GM18517 (cell line): ENCODE measurements around the gene KL.

Experiments used
- ATAC-seq: cut with Tn5 transposase; IDR thresholded peaks from one replicate; pipeline ENCODE4 v1.9.1; 2021; ENCODE audit warnings: mild to moderate bottlenecking, moderate library complexity; ENCODE audit not compliant: unreplicated experiment

Gene KL

GRCh38 chr13:33033986-33034385 lies 17.8 kb downstream of the KL start:
- ATAC-seq, result no peak

- no peak for ATAC-seq
Observed at GRCh38 chr13:33034882-33035520, 18.8 kb downstream of the KL start.

- ATAC-seq, result no peak
Observed at GRCh38 chr13:33037673-33038072, 21.4 kb downstream of the KL start.

- ATAC-seq, result no peak
Observed at GRCh38 chr13:33040090-33040489, 23.9 kb downstream of the KL start.

- ATAC-seq, result no peak
Observed at GRCh38 chr13:33045851-33046592, 29.8 kb downstream of the KL start.

DNA sequence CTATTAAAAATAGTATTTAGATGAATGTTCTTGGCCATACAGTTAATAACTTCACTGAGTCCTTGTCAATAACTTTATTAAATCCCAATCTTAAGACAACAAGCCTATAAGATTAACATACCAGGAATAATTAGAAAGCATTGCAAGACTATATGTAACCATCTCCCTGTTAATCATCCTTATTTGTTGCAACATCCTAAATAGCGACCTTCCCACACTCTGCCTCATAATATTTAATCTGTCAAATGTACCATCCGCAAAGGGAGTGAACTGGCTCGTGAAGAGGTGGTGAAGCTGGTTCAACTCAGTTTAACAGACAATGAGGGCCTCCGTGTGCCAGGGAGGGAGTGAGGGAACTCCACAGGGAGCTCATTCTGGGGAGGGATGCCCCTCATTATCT lies 33.9 kb downstream of the KL start:
- no peak for ATAC-seq

DNA sequence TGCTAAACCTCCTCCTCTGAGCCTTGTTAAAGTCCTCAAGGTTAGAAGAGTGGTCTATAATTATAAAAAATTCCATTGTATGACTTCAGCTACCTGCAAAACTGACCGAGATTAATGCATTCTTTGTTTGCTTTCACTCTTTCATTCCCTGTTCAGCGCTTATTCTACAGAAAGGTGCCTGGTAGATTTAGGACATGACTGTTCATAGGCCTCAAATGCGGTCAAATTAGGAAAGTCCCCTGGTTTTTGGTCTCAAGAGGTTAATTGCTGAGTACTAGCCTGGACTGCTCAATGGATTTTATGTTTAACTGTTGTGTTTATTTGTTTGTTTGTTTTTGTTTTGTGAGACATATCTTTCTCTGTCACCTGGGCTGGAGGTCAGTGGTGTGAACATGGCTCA lies 35.4 kb downstream of the KL start:
- ATAC-seq, result no peak

DNA sequence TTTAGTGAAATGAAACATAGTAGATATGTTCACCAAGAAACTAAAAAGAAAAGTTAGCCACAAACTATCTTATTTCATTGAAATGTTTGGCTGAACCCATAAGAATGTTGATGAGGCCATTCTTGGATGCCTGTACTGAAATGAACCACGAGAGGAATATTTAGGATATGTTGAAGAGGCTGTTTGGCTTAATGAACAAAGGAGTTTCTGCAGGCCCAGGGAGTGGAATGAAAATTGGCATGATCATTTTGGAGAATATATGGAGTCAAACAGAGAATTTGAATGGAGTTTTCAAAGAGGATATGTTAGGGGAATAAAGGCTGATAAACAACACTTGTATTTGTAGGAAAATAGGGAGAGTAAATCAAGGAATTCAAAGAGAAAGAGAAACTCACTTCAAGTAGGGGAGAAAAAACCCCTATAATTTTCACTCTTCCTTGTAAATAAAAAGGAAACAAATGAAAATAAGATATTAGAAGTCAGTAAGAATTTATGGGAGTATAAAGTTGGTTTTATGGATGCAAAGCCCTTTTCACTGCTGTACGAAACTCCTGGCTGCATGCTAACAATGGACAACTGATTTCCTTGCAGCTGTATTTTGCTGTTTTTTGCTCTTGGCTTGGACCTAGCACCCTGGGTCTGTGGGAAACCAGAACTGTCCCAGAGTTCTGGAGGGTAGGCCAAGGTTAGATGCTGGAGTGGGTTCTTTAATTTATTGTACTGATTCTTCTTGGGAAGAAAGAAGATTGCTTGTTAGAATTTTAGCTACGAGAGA lies 36.5 kb downstream of the KL start:
- ATAC-seq, result no peak

- no peak for ATAC-seq
Observed at GRCh38 chr13:33053397-33054066, 37.3 kb downstream of the KL start.

DNA sequence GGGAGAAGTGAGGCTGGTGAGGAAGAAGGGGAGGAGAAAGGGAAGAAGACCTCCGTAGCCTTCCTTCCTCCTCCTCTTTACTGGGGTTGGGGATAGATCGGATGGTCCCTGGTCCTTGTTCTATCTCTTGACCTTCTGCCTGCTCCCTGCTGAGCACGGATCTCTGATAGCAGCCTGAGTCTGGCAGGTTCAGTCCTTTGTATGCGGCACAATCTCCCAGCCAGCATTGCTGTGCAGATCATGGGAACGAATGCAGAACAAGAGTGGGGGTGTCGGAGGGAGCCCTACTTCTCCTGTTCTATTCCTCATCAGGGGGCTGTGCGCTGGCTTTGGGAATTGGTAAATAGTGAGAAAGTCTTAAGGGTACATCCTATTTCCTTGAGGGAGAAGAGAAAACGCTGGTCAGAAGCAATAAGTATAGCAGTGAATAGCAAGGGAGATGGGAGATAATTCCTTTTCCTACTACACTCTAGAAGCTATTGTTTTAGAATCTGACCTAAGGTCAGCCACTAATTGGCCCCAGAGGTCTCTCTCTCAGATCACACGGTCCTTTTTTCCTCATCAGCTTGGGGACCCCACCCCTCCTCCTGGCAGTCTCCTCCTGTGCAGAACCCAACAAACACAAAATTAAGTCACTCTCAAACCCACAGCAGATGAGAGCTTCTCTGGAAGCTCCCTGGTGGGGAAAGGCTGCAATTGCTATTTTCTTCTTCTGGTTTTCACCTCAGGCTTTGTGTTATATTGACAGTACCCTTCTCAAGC lies 41.0 kb downstream of the KL start:
- no peak for ATAC-seq

DNA sequence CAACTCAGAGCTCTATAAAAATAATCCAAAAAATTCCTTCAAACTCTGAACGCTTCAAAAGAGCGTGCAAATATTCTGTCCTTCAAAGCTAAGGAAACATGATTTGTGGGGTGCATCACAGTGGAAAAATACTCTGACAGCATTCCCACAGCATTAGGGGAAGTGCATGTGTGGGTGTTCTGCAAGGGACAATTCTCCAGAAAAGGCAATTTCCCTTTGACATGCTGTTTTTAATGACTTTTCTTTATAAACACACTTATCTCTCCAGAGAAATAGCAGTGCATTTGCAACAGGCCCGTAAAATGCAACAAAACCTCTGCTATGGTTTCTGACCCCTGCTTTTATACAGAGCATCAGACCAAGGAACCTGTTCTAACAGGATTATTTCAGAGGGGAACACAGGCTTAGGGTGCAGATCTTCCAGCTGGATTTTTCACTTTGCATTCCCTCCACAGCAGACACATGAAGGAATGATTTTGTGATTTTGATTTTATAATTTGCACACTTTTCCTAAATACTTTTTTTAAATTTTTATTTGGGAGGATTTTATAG lies 42.6 kb downstream of the KL start:
- ATAC-seq, result no peak

DNA sequence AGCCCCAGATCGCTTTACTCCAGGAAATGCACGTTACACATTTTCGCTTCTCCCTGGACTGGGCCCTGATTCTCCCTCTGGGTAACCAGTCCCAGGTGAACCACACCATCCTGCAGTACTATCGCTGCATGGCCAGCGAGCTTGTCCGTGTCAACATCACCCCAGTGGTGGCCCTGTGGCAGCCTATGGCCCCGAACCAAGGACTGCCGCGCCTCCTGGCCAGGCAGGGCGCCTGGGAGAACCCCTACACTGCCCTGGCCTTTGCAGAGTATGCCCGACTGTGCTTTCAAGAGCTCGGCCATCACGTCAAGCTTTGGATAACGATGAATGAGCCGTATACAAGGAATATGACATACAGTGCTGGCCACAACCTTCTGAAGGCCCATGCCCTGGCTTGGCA lies 44.6 kb downstream of the KL start:
- no peak for ATAC-seq

DNA sequence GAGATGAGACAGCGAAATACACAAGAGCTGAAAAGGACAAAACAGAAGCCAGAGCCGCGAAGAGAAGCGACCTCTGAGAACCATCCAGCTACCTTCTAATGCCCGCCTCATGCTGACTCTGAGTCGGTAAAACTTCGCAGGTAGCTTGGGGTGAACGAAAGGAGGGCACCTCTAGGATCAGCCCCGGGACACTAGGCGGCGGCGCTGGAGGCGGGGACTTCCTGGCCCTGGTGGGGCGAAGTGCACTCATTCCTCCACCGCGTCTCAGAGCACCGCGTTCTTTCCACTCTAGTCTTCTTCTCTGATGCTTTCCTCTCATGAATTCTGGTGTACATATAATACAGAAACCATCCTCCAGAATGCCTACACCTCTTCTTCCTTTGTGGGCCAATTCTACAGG lies 50.1 kb downstream of the KL start:
- ATAC-seq, result no peak

- no peak for ATAC-seq
Observed at GRCh38 chr13:33069365-33069764, 53.1 kb downstream of the KL start.

DNA sequence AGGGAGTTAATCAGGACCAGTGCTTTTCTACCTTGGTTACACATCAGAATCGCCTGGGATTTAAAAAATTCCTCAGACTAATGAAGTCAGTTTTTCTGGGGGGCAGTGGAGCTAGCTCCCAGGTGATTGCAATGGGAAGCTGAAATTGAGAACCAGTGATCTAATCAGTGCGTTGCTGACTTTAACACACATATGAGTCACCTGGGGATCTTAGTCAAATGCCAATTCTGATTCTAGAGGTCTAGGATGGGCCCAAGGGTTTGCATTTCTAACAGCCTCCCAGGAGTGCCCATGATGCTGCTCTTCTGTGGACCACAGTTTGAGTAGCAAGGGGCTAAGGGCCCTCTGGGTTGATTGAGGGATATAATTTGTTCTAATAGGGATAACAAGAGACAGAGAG lies 54.5 kb downstream of the KL start:
- ATAC-seq, result no peak

GRCh38 chr13:33072282-33072681 lies 56.1 kb downstream of the KL start:
- no peak for ATAC-seq

- no peak for ATAC-seq
Observed at GRCh38 chr13:33072759-33073158, 56.5 kb downstream of the KL start.

DNA sequence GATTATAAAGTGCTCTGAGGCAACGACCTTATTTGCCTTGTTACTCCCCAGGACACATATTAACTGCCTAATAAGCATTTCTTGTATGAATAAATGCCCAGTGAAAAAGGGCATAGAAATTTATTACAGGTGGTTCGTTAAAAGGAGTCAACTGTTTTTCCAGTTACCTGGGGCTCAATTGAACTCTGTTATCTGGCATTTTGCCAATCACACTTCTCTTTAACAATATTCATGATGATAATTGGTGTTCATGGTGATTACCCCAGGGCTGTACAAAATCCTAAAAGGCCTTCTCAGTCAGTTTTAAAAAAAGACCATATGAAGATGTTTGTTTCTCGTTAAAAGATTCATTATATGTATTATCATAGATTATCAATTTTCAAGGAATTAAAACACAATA lies 57.1 kb downstream of the KL start:
- ATAC-seq, result no peak

- ATAC-seq, result no peak
Observed at GRCh38 chr13:33076001-33076992, 60.1 kb downstream of the KL start.
